ENCODE data around the gene ZFYVE27.

ZFYVE27 gene

GRCh38 chr10:97755718-97756117, 18.8 kb downstream of the ZFYVE27 start:
- no peaks in the 10 kb centered on the region for H3K9me3 Mint-ChIP-seq
- H3K27ac Mint-ChIP-seq, result no peak overlapping the region
- peaks cover 7% of the 10 kb centered on the region for H3K4me1 Mint-ChIP-seq
- H3K36me3 Mint-ChIP-seq, result peaks cover 99% of the 10 kb centered on the region
- DNase-seq (ENCODE audit: low spot score in 2 of 2) (no peak), ATAC-seq (no peak)
- H3K4me3 Mint-ChIP-seq, result no peak overlapping the region

- Mint-ChIP-seq H3K9me3 (no peaks in the 10 kb centered on the region), H3K4me3 (no peak overlapping the region), H3K4me1 (no peaks in the 10 kb centered on the region), H3K36me3 (peaks cover 95% of the 10 kb centered on the region), H3K27ac (no peak overlapping the region)
- no peak for ATAC-seq
- DNase-seq (ENCODE audit: low spot score in 2 of 2), result no peak
Measured at GRCh38 chr10:97757471-97757870, 20.5 kb downstream of the ZFYVE27 start.

GRCh38 chr10:97759158-97759887, 22.4 kb downstream of the ZFYVE27 start:
- no peak overlapping the region for H3K27ac Mint-ChIP-seq
- peaks cover 76% of the 10 kb centered on the region for H3K36me3 Mint-ChIP-seq
- H3K4me3 Mint-ChIP-seq, result no peak overlapping the region
- DNase-seq (ENCODE audit: low spot score in 2 of 2), result peak; percentile 43 to 69
- H3K9me3 Mint-ChIP-seq, result no peaks in the 10 kb centered on the region
- H3K4me1 Mint-ChIP-seq, result no peaks in the 10 kb centered on the region
- peak; percentile 70 for ATAC-seq

GRCh38 chr10:97759946-97760345, 23.0 kb downstream of the ZFYVE27 start:
- peaks cover 75% of the 10 kb centered on the region for H3K36me3 Mint-ChIP-seq
- ATAC-seq, result no peak
- no peak overlapping the region for H3K4me3 Mint-ChIP-seq
- H3K9me3 Mint-ChIP-seq, result no peaks in the 10 kb centered on the region
- DNase-seq (ENCODE audit: low spot score in 2 of 2), result no peak
- no peak overlapping the region for H3K27ac Mint-ChIP-seq
- no peaks in the 10 kb centered on the region for H3K4me1 Mint-ChIP-seq

DNA sequence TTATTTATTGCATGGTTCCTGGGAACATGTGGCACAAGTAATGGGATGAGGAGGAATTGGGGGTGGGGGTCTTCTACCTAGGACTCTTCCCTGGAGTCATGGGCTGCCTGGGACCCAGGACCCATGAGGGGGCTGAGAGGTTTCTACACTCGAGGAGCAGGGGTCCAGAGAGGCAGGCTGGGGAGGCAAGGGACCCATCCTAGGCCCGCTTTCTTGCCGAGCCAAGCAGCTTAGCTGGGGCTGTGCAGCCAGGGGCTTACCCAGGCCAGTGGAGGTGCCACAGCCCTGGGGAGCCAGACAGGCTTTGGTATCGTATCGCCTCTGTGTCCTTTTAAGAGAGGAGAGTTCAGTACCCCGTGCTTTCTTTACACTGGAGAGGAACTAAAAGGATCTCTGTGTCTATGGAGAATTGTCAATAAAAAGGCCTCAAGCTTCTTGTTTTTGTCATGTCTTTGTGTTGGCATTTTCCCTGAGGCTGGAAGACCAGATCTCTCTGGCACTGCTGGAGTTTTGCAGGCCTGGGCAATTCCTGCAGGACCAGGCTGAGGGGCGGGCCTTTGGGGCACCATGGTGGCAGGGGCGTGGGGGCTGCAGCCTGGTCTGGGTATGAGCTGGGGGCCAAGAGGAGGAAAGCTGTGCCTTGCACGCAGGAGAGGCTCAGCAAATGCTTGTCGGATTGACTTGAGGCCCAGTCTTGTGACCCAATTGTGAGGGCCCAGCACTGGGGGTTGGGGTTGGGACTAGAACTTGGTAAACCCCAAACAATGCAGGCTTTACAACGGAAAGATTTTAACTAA, 23.7 kb downstream of the ZFYVE27 start:
- no peaks in the 10 kb centered on the region for H3K9me3 Mint-ChIP-seq
- no peak overlapping the region for H3K27ac Mint-ChIP-seq
- no peaks in the 10 kb centered on the region for H3K4me1 Mint-ChIP-seq
- DNase-seq (ENCODE audit: low spot score in 2 of 2) (no peak), ATAC-seq (no peak)
- H3K36me3 Mint-ChIP-seq, result peaks cover 69% of the 10 kb centered on the region
- no peak overlapping the region for H3K4me3 Mint-ChIP-seq

GRCh38 chr10:97761331-97761865, 24.5 kb downstream of the ZFYVE27 start:
- H3K36me3 Mint-ChIP-seq, result peaks cover 61% of the 10 kb centered on the region
- H3K27ac Mint-ChIP-seq, result no peak overlapping the region
- DNase-seq (ENCODE audit: low spot score in 2 of 2) (no peak), ATAC-seq (no peak)
- H3K4me1 Mint-ChIP-seq, result no peaks in the 10 kb centered on the region
- no peaks in the 10 kb centered on the region for H3K9me3 Mint-ChIP-seq
- no peak overlapping the region for H3K4me3 Mint-ChIP-seq

- DNase-seq (ENCODE audit: low spot score in 2 of 2), result no peak
- Mint-ChIP-seq H3K4me1 (no peaks in the 10 kb centered on the region), H3K9me3 (no peaks in the 10 kb centered on the region), H3K27ac (no peak overlapping the region), H3K36me3 (peaks cover 55% of the 10 kb centered on the region), H3K4me3 (no peak overlapping the region)
- ATAC-seq, result no peak
Measured at GRCh38 chr10:97762056-97762455, 25.1 kb downstream of the ZFYVE27 start.

- H3K4me1 Mint-ChIP-seq, result no peaks in the 10 kb centered on the region
- DNase-seq (ENCODE audit: low spot score in 2 of 2), result no peak
- no peaks in the 10 kb centered on the region for H3K9me3 Mint-ChIP-seq
- H3K36me3 Mint-ChIP-seq, result peaks cover 47% of the 10 kb centered on the region
- H3K27ac Mint-ChIP-seq, result no peak overlapping the region
- no peak overlapping the region for H3K4me3 Mint-ChIP-seq
- ATAC-seq, result no peak
Measured at GRCh38 chr10:97762816-97763215, 25.9 kb downstream of the ZFYVE27 start.

DNA sequence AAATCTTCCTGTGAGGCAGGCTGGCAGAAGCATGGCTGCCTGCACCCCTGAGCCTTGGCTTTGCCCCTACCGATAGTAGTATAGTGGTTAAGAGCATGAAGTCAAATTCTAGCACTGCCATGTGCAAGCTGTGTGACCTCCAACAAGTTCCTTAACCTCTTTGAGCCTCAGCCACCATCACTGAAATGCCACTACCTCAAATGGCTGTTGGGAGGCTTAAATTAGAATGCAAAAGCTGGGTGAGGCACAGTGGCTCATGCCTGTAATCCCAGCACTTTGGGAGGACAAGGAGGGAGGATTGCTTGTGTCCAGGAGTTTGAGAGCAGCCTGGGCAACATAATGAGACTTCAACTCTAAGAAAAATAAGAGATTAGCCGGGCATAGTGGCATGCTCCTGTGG, 26.5 kb downstream of the ZFYVE27 start:
- DNase-seq (ENCODE audit: low spot score in 2 of 2) (no peak), ATAC-seq (no peak)
- Mint-ChIP-seq H3K9me3 (no peaks in the 10 kb centered on the region), H3K36me3 (peaks cover 41% of the 10 kb centered on the region), H3K4me1 (no peaks in the 10 kb centered on the region), H3K27ac (no peak overlapping the region), H3K4me3 (no peak overlapping the region)

DNA sequence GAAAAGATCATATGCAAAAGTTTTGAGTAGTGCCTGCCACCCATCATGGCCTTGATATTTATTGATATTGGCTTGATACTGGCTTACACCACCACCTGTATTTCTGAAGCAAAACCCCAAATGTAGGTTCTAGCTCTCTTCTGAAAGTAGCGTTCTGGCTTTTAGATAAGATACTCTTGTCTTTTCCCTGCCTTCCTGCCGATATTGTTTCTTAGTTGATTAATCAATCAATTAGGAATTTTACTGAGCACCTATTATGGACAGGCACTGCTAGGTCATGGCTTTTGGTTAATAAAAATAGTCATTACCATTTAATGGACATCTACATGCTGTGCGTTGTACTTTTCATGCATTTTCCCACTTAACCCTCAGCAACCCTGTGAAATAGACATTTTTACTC, 27.0 kb downstream of the ZFYVE27 start:
- no peak overlapping the region for H3K4me3 Mint-ChIP-seq
- H3K4me1 Mint-ChIP-seq, result no peaks in the 10 kb centered on the region
- DNase-seq (ENCODE audit: low spot score in 2 of 2), result no peak
- no peak for ATAC-seq
- peaks cover 37% of the 10 kb centered on the region for H3K36me3 Mint-ChIP-seq
- no peaks in the 10 kb centered on the region for H3K9me3 Mint-ChIP-seq
- no peak overlapping the region for H3K27ac Mint-ChIP-seq

GRCh38 chr10:97764519-97764931, 27.6 kb downstream of the ZFYVE27 start:
- Mint-ChIP-seq H3K4me1 (no peaks in the 10 kb centered on the region), H3K9me3 (no peaks in the 10 kb centered on the region), H3K4me3 (no peak overlapping the region), H3K36me3 (peaks cover 35% of the 10 kb centered on the region), H3K27ac (no peak overlapping the region)
- no peak for ATAC-seq
- no peak for DNase-seq (ENCODE audit: low spot score in 2 of 2)

- no peak overlapping the region for H3K4me3 Mint-ChIP-seq
- no peak for DNase-seq (ENCODE audit: low spot score in 2 of 2)
- H3K4me1 Mint-ChIP-seq, result peaks cover 1% of the 10 kb centered on the region
- H3K36me3 Mint-ChIP-seq, result peaks cover 30% of the 10 kb centered on the region
- no peak for ATAC-seq
- no peaks in the 10 kb centered on the region for H3K9me3 Mint-ChIP-seq
- H3K27ac Mint-ChIP-seq, result no peak overlapping the region
Measured at GRCh38 chr10:97765201-97765600, 28.3 kb downstream of the ZFYVE27 start.

DNA sequence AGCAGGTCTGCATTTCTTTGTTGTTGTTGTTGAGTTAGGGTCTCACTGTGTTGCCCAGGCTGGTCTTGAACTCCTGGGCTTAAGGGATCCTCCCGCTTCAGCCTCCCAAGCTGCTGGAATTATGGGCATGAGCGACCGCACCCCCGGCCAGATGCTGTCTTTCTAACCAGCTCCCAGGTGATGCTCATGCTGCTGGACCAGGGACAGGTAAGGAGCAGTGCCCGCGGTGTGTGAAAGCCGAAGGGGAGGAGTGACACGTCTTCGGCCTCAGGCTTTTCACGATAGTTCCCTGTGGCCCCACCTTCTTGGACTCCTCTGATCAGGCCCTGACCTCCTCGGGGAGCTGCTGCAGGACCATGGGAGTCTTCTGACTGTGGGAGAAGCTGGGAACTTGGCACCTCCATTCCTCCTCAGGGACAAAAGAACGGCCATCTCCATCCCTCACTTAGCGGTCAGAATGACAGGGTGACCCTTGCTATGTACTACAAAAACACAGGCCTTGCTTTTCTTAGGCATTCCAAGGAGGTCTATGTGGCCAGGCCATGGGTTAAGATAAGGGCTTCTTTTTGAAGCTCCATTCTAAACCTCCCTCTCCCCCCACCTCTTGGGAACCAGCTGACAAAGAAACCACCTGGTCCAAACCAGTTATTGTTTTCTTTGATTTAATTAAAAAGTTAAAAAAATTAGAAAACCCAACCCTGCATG, 29.3 kb downstream of the ZFYVE27 start:
- ATAC-seq (no peak), DNase-seq (ENCODE audit: low spot score in 2 of 2) (no peak)
- Mint-ChIP-seq H3K27ac (no peak overlapping the region), H3K4me1 (peaks cover 12% of the 10 kb centered on the region), H3K36me3 (peaks cover 19% of the 10 kb centered on the region), H3K4me3 (no peak overlapping the region), H3K9me3 (no peaks in the 10 kb centered on the region)

DNA sequence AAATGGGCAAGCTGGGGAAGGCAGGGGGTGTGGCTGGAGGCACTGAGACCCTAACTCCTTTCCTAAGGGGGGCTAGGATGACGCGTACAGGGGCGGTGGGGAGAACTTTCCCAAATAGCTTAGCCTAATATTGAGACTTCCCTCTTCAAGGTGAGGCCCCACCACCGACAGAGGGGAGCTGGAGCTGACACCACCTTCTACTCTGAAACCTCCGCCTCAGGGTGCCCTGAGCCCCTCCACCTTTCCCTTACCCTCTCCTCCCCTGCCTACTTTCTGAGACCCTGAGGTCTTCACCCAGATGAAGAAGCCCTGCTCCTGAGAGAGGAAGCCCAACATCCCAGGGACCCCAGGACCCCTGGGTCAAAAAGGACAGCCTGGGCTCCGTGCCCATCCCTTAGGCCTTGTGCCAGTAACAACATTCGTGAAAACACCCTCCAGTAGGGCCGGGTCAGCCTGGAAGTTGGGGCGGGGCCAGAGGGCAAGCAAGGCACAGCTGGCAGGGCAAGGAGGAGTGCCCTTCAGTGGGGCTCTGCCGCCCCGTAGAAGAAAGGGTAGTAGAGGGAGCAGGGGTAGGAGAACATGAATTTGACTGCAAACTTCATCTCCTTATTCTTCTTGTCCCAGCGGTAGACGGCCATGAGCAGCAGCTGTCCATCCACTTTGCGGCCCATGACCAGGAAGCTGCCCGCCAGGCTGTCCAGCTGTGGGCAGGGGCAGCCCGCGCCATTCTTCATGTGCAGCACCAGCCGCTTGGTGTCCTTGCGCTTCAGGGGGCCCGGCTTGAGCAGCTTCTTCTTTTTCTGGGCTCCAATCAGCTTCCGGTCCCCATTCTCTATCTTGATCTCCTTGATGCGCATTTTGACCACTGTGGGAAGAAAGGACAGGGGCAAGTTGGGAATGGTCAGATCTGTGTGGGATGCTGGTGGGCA, 30.3 kb downstream of the ZFYVE27 start:
- peaks cover 18% of the 10 kb centered on the region for H3K4me1 Mint-ChIP-seq
- no peaks in the 10 kb centered on the region for H3K9me3 Mint-ChIP-seq
- ATAC-seq (no peak), DNase-seq (ENCODE audit: low spot score in 2 of 2) (no peak)
- H3K36me3 Mint-ChIP-seq, result peaks cover 11% of the 10 kb centered on the region
- no peak overlapping the region for H3K4me3 Mint-ChIP-seq
- H3K27ac Mint-ChIP-seq, result no peak overlapping the region

Measured in stimulated activated effector memory CD8-positive, alpha-beta T cell treated with anti-CD3 and anti-CD28 coated beads, Interleukin-12 subunit alpha, Interleukin-12 subunit beta, amount 100 ng/mL, for 72 hours (primary cell).